HEK293 (cell line): ENCODE data around the gene CADM1.

ENCODE experiments used
- CTCF ChIA-PET: fragments of 350-600 bp; formaldehyde crosslinking; extraction: SDS; loops from one replicate; lab custom pipeline; 2021; ENCODE audit warnings: antibody characterized with exemption; lab: Yijun Ruan, JAX
- POLR2A ChIA-PET: fragments of 300-600 bp; formaldehyde crosslinking; extraction: SDS; loops from one replicate; lab custom pipeline; 2020; ENCODE audit warnings: antibody characterized with exemption, inconsistent platforms; lab: Yijun Ruan, JAX
- H3K27ac ChIP-seq: fragments of 200-500 bp; sonication (Bioruptor generic); 2 replicates; pipeline ENCODE4 v1.5.1; 2014; ENCODE audit warnings: low read depth, low read length, control low read depth, inconsistent platforms; ENCODE audit errors: extremely low read depth
- H3K36me3 ChIP-seq, 2 experiments: fragments of 200-500 bp in 1 of 2; sonication (Bioruptor generic) in 1 of 2; 1 replicate in 1 of 2; 2 replicates in 1 of 2; pipeline ENCODE4 v1.5.1; 2014 to 2017; ENCODE audit warnings: inconsistent platforms in 2 of 2, low read length in 2 of 2; ENCODE audit not compliant: control insufficient read depth in 2 of 2, insufficient read depth in 1 of 2
- H3K4me1 ChIP-seq: fragments of 200-500 bp; sonication (Bioruptor generic); 2 replicates; pipeline ENCODE4 v1.5.1; 2014; ENCODE audit warnings: mild to moderate bottlenecking, low read length, inconsistent platforms; ENCODE audit not compliant: control insufficient read depth, insufficient read depth
- H3K4me3 ChIP-seq: 2 replicates; pipeline ENCODE4 v1.5.1; 2011; ENCODE audit warnings: low read depth, mild to moderate bottlenecking, control low read depth, low read length, moderate library complexity
- H3K9me3 ChIP-seq: fragments of 200-500 bp; sonication (Bioruptor generic); 2 replicates; pipeline ENCODE4 v1.5.1; 2014; ENCODE audit warnings: low read depth, low read length, inconsistent platforms; ENCODE audit not compliant: control insufficient read depth, insufficient read depth
- PATZ1 ChIP-seq: fragments of 450-650 bp; formaldehyde crosslinking; IDR thresholded peaks from 2 replicates; pipeline ENCODE4 v1.5.1; 2016; ENCODE audit warnings: missing biosample characterization, missing genetic modification characterization
- ZBTB1 ChIP-seq: fragments of 450-650 bp; formaldehyde crosslinking; IDR thresholded peaks from 2 replicates; pipeline ENCODE4 v1.5.1; 2016; ENCODE audit warnings: missing biosample characterization, missing genetic modification characterization
- ZBTB21 ChIP-seq: fragments of 450-650 bp; formaldehyde crosslinking; IDR thresholded peaks from 2 replicates; pipeline ENCODE4 v1.5.1; 2017; ENCODE audit warnings: missing biosample characterization, missing genetic modification characterization
- ZBTB44 ChIP-seq: fragments of 450-650 bp; IDR thresholded peaks from 2 replicates; pipeline ENCODE4 v1.5.1; 2018; ENCODE audit warnings: missing biosample characterization, mild to moderate bottlenecking, missing genetic modification characterization
- ZBTB6 ChIP-seq: fragments of 450-650 bp; formaldehyde crosslinking; IDR thresholded peaks from 2 replicates; pipeline ENCODE4 v1.5.1; 2017; ENCODE audit warnings: missing biosample characterization, missing genetic modification characterization
- ZBTB7A ChIP-seq: fragments of 450-650 bp; formaldehyde crosslinking; IDR thresholded peaks from 2 replicates; pipeline ENCODE4 v1.5.1; 2016; ENCODE audit warnings: low read depth, missing biosample characterization, missing genetic modification characterization
- ZFP41 ChIP-seq: fragments of 450-650 bp; formaldehyde crosslinking; IDR thresholded peaks from 2 replicates; pipeline ENCODE4 v1.5.1; 2016; ENCODE audit warnings: missing biosample characterization, missing genetic modification characterization, borderline replicate concordance
- ZNF10 ChIP-seq: fragments of 450-650 bp; formaldehyde crosslinking; IDR thresholded peaks from 2 replicates; pipeline ENCODE4 v1.5.1; 2017; ENCODE audit warnings: missing biosample characterization, missing genetic modification characterization
- ZNF114 ChIP-seq: fragments of 450-650 bp; formaldehyde crosslinking; IDR thresholded peaks from 2 replicates; pipeline ENCODE4 v1.5.0; 2017; ENCODE audit warnings: missing biosample characterization, missing genetic modification characterization
- ZNF140 ChIP-seq: fragments of 450-650 bp; formaldehyde crosslinking; IDR thresholded peaks from 2 replicates; pipeline ENCODE4 v1.5.1; 2016; ENCODE audit warnings: missing biosample characterization, missing genetic modification characterization
- ZNF155 ChIP-seq: fragments of 450-650 bp; formaldehyde crosslinking; IDR thresholded peaks from 2 replicates; pipeline ENCODE4 v1.5.1; 2016; ENCODE audit warnings: missing biosample characterization, missing genetic modification characterization
- ZNF157 ChIP-seq: fragments of 450-650 bp; formaldehyde crosslinking; IDR thresholded peaks from 2 replicates; pipeline ENCODE4 v1.5.1; 2016; ENCODE audit warnings: missing biosample characterization, missing genetic modification characterization
- ZNF211 ChIP-seq: fragments of 450-650 bp; formaldehyde crosslinking; IDR thresholded peaks from 2 replicates; pipeline ENCODE4 v1.5.1; 2016; ENCODE audit warnings: low read depth, missing biosample characterization, missing genetic modification characterization
- ZNF248 ChIP-seq: fragments of 450-650 bp; formaldehyde crosslinking; IDR thresholded peaks from 2 replicates; pipeline ENCODE4 v1.5.1; 2017; ENCODE audit warnings: missing biosample characterization, missing genetic modification characterization
- ZNF266 ChIP-seq: fragments of 450-650 bp; formaldehyde crosslinking; IDR thresholded peaks from 2 replicates; pipeline ENCODE4 v1.5.1; 2016; ENCODE audit warnings: missing biosample characterization, missing genetic modification characterization, low read depth
- ZNF274 ChIP-seq, 2 experiments: fragments of 200-500 bp in 1 of 2; fragments of 450-650 bp in 1 of 2; sonication (Bioruptor generic) in 1 of 2; formaldehyde crosslinking in 1 of 2; IDR thresholded peaks; 2 replicates each; pipeline versions ENCODE4 v1.5.1 to v1.6.1; 2014 to 2016; ENCODE audit warnings: borderline replicate concordance in 1 of 2, inconsistent platforms in 1 of 2, low read length in 1 of 2, missing biosample characterization in 1 of 2, missing genetic modification characterization in 1 of 2
- ZNF341 ChIP-seq: fragments of 450-650 bp; formaldehyde crosslinking; IDR thresholded peaks from 2 replicates; pipeline ENCODE4; 2016; ENCODE audit warnings: low read depth, missing biosample characterization, missing genetic modification characterization
- ZNF433 ChIP-seq: fragments of 450-650 bp; formaldehyde crosslinking; IDR thresholded peaks from 2 replicates; pipeline ENCODE4 v1.5.1; 2016; ENCODE audit warnings: missing biosample characterization, missing genetic modification characterization, low read depth
- ZNF449 ChIP-seq: fragments of 450-650 bp; formaldehyde crosslinking; IDR thresholded peaks from 2 replicates; pipeline ENCODE4 v1.5.1; 2017; ENCODE audit warnings: missing biosample characterization, mild to moderate bottlenecking, missing genetic modification characterization, moderate library complexity
- ZNF548 ChIP-seq: fragments of 450-650 bp; formaldehyde crosslinking; IDR thresholded peaks from 2 replicates; pipeline ENCODE4 v1.5.1; 2016; ENCODE audit warnings: missing biosample characterization, missing genetic modification characterization
- ZNF560 ChIP-seq: fragments of 450-650 bp; formaldehyde crosslinking; IDR thresholded peaks from 2 replicates; pipeline ENCODE4 v1.5.1; 2017; ENCODE audit warnings: missing biosample characterization, missing genetic modification characterization, borderline replicate concordance
- ZNF639 ChIP-seq: fragments of 450-650 bp; formaldehyde crosslinking; IDR thresholded peaks from 2 replicates; pipeline ENCODE4 v1.5.1; 2016; ENCODE audit warnings: missing biosample characterization, missing genetic modification characterization
- ZNF707 ChIP-seq: fragments of 450-650 bp; formaldehyde crosslinking; IDR thresholded peaks from 2 replicates; pipeline ENCODE4 v1.5.1; 2016; ENCODE audit warnings: missing biosample characterization, missing genetic modification characterization
- ZNF791 ChIP-seq: fragments of 450-650 bp; formaldehyde crosslinking; IDR thresholded peaks from 2 replicates; pipeline ENCODE4 v1.5.1; 2016; ENCODE audit warnings: missing biosample characterization, missing genetic modification characterization
- ZSCAN16 ChIP-seq: fragments of 450-650 bp; formaldehyde crosslinking; IDR thresholded peaks from 2 replicates; pipeline ENCODE4 v1.5.1; 2016; ENCODE audit warnings: missing biosample characterization, missing genetic modification characterization
- ZSCAN18 ChIP-seq: fragments of 450-650 bp; formaldehyde crosslinking; IDR thresholded peaks from 2 replicates; pipeline ENCODE4 v1.5.1; 2016; ENCODE audit warnings: missing biosample characterization, missing genetic modification characterization
- ZSCAN23 ChIP-seq: fragments of 450-650 bp; formaldehyde crosslinking; IDR thresholded peaks from 2 replicates; pipeline ENCODE4 v1.5.1; 2016; ENCODE audit warnings: missing biosample characterization, missing genetic modification characterization

The CADM1 gene

GRCh38 chr11:115298300-115299012, 205.8 kb downstream of the CADM1 start:
- no peak for TF ChIP-seq ZNF274 (IDR thresholded peaks at IDR 0.05; ENCODE audit: low read length)
- TF ChIP-seq ZNF274 (tag by site-specific recombination; IDR thresholded peaks at IDR 0.05; ENCODE audit: borderline replicate concordance): no peak
- no peak for TF ChIP-seq ZBTB44 (tag by site-specific recombination)
- TF ChIP-seq ZNF266 (tag by site-specific recombination): no peak
- TF ChIP-seq ZNF248 (tag by site-specific recombination): no peak
- TF ChIP-seq ZBTB6 (tag by site-specific recombination): no peak
- no peak for TF ChIP-seq ZNF433 (tag by site-specific recombination)
- TF ChIP-seq PATZ1: no peak
- TF ChIP-seq ZNF341 (tag by site-specific recombination): no peak
- no peak for TF ChIP-seq ZFP41 (tag by site-specific recombination)
- TF ChIP-seq ZNF140 (tag by site-specific recombination): no peak
- no peak for TF ChIP-seq ZNF707 (tag by site-specific recombination)
- TF ChIP-seq ZNF791 (tag by site-specific recombination): no peak
- TF ChIP-seq ZSCAN16 (tag by site-specific recombination): no peak
- TF ChIP-seq ZSCAN23 (tag by site-specific recombination): no peak
- Histone ChIP-seq H3K4me1 (peaks cover 4% of the 10 kb centered on the region), H3K27ac (no peak overlapping the region), H3K9me3 (no peaks in the 10 kb centered on the region), H3K4me3 (no peak overlapping the region), H3K36me3 (peaks cover 0 to 9% of the 10 kb centered on the region in 2 experiments; a peak in 1 of 3 replicates)
- ChIA-PET CTCF (no interaction called here), POLR2A (no interaction called here)

GRCh38 chr11:115297330-115297729, 206.9 kb downstream of the CADM1 start:
- POLR2A ChIA-PET: no interaction called here
- H3K4me1 ChIP-seq: no peaks in the 10 kb centered on the region
- H3K4me3 ChIP-seq: no peak overlapping the region
- no peak overlapping the region for H3K27ac ChIP-seq
- no peaks in the 10 kb centered on the region for H3K9me3 ChIP-seq
- H3K36me3 ChIP-seq: peaks cover 0 to 9% of the 10 kb centered on the region in 2 experiments; a peak in 1 of 3 replicates
- CTCF ChIA-PET: no interaction called here
- no peak for TF ChIP-seq ZNF157 (tag by site-specific recombination)
- TF ChIP-seq ZNF211 (tag by site-specific recombination): no peak
- no peak for TF ChIP-seq ZNF155
- TF ChIP-seq ZBTB21 (tag by site-specific recombination): no peak
- no peak for TF ChIP-seq ZNF548 (tag by site-specific recombination)
- no peak for TF ChIP-seq ZBTB7A (tag by site-specific recombination)
- no peak for TF ChIP-seq ZNF114 (tag by site-specific recombination)
- TF ChIP-seq ZNF560 (tag by site-specific recombination): no peak
- no peak for TF ChIP-seq ZNF639 (tag by site-specific recombination)
- TF ChIP-seq ZBTB1 (tag by site-specific recombination): no peak
- TF ChIP-seq ZNF449 (tag by site-specific recombination): no peak
- no peak for TF ChIP-seq ZNF10 (tag by site-specific recombination)
- TF ChIP-seq ZSCAN18 (tag by site-specific recombination): no peak
